ENCODE measurements around the gene TNFSF12.

The TNFSF12 gene

DNA sequence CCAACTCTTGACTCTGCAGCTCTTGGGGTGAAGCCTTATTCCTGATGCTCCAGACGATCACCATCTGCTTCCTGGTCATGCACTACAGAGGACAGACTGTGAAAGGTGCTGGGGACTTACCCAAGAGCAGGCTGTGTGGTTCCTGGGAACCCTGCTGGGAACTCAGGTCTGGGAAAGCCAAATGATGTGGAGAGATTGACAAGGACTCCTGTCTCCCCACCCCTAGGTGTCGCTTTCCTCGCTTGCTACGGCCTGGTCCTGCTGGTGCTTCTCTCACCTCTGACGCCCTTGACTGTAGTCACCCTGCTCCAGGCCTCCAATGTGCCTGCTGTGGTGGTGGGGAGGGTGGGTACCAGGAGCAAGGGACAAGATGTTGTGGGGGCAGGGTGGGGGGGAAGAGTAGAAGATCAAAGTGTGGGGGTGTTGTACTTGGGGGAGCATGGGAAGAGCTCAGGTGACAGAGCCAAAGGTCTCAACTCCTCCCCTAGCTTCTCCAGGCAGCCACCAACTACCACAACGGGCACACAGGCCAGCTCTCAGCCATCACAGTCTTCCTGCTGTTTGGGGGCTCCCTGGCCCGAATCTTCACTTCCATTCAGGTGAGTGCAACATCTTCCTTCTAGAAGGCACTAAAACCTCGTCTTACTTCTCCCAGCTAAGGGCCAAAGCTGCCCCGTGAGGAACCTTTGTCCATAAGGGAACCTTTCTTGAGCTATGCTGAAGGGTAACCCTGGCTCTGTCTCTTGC is 38.0 kb downstream of the TNFSF12 start:
- TF ChIP-seq, protein P1, sequence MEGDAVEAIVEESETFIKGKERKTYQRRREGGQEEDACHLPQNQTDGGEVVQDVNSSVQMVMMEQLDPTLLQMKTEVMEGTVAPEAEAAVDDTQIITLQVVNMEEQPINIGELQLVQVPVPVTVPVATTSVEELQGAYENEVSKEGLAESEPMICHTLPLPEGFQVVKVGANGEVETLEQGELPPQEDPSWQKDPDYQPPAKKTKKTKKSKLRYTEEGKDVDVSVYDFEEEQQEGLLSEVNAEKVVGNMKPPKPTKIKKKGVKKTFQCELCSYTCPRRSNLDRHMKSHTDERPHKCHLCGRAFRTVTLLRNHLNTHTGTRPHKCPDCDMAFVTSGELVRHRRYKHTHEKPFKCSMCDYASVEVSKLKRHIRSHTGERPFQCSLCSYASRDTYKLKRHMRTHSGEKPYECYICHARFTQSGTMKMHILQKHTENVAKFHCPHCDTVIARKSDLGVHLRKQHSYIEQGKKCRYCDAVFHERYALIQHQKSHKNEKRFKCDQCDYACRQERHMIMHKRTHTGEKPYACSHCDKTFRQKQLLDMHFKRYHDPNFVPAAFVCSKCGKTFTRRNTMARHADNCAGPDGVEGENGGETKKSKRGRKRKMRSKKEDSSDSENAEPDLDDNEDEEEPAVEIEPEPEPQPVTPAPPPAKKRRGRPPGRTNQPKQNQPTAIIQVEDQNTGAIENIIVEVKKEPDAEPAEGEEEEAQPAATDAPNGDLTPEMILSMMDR (IDR thresholded peaks at IDR 0.05; ENCODE audit: low read depth, low read length): peak; percentile 6
- no peak for DNase-seq (ENCODE audit: low read depth in 2 of 2)
- no peak overlapping the region for H3K4me3 ChIP-seq (replicated peaks in 1 of 2; ENCODE audit: low read depth in 2 of 2, low read length in 2 of 2)

DNA sequence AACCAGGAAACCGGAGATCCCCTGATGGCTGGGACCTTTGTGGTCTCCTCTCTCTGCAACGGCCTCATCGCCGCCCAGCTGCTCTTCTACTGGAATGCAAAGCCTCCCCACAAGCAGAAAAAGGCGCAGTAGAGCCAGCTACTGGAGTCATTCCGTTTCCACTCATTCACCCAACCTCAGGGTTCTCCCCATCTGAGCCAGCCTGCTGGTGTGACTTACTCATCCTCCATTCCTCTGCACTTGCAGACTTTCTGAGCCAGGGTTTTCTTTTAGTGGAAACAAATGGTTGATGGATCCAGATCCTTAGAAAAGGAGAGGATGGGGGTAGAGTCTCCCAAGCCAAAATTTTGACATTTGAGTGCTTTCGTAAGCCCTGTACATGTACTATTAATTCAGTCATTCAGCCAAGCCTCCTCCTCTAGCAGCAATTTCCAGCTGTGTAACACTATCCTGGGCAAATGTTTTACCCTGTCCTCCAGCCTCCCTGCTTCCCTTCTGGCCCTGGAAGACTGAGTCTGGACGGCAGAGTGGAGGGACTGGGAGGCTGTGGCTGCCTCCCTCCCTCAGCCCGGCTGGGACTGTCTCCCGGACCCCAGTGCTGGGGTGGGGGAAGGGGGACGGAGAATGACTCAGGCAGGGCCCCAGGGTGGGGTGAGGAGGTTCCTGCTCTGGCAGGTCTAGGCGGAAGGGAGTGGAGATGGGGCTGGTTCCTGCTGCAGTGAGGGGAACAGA is 38.7 kb downstream of the TNFSF12 start:
- peak overlapping the region in 1 of 2 donors; percentile 9 for H3K4me3 ChIP-seq (replicated peaks in 1 of 2; ENCODE audit: low read depth in 2 of 2, low read length in 2 of 2)
- TF ChIP-seq, protein P1 (IDR thresholded peaks at IDR 0.05; ENCODE audit: low read depth, low read length): peak; percentile 9
- DNase-seq (ENCODE audit: low read depth in 2 of 2): peak; percentile 60 to 88

DNA sequence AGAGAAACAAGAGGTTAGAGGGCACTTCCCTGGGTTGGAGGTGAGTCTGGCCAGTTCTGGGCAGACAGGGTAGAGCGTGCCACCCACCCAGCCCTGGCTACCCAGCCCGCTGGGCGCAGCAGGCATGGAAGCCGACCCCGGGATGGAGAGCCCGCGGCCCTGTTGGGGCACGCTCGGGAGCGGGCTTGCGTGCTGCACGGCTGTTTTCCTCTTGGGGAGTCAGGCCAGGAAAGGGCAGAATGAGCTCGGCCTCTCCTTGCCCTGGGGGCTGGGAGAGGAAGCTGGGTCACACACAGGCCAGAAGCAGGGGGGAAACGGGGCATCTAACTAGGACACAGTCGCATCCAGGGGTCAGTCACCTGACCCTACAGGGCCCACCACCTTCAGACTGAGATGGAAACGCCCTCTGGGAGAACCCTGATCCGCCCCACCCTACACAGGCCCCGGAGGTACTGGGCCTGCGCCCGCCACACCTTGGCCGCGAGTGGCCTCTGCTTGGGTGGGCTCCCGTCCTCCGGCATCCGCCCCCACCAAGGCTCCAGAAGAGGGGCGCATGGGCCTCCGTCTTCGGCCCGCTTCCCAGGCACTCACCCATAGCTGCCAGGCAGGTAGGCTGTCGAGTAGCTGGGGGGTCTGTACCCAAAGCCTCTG is 39.8 kb downstream of the TNFSF12 start:
- no peak for DNase-seq (ENCODE audit: low read depth in 2 of 2)
- TF ChIP-seq, protein P1 (IDR thresholded peaks at IDR 0.05; ENCODE audit: low read depth, low read length): no peak
- no peak overlapping the region for H3K4me3 ChIP-seq (replicated peaks in 1 of 2; ENCODE audit: low read depth in 2 of 2, low read length in 2 of 2)

DNA sequence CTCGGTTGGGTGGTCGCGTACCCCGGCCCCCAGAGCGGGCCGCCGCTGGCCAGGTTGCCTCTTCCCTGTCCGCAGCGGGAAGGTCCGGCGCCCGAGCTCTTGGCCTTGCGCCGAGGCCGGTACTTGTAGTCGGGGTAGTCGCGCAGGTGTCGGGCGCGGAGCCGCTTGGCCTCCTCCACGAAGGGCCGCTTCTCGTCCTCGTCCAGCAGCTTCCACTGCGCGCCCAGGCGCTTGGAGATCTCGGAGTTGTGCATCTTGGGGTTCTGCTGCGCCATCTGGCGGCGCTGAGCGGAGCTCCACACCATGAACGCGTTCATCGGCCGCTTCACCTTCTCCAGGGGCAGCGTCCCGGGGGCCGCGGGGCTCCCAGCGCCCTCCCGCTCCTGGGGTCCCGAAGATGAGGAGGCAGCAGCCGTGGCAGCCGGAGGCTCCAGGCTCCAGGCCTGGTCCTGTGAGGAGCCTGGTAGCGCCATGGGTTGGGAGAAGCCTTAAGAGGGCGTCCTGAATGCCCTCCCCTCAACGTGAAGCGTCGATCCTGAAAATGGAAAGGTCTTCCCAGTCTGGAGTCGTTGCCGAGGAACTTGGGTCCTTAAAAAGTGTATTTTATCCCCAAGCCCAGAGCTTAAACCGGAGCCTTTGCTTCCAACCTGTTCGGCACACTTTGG is 40.5 kb downstream of the TNFSF12 start:
- peak; percentile 89 for DNase-seq (ENCODE audit: low read depth in 2 of 2)
- H3K4me3 ChIP-seq (replicated peaks in 1 of 2; ENCODE audit: low read depth in 2 of 2, low read length in 2 of 2): no peak overlapping the region
- TF ChIP-seq, protein P1 (IDR thresholded peaks at IDR 0.05; ENCODE audit: low read depth, low read length): peak; percentile 88

DNA sequence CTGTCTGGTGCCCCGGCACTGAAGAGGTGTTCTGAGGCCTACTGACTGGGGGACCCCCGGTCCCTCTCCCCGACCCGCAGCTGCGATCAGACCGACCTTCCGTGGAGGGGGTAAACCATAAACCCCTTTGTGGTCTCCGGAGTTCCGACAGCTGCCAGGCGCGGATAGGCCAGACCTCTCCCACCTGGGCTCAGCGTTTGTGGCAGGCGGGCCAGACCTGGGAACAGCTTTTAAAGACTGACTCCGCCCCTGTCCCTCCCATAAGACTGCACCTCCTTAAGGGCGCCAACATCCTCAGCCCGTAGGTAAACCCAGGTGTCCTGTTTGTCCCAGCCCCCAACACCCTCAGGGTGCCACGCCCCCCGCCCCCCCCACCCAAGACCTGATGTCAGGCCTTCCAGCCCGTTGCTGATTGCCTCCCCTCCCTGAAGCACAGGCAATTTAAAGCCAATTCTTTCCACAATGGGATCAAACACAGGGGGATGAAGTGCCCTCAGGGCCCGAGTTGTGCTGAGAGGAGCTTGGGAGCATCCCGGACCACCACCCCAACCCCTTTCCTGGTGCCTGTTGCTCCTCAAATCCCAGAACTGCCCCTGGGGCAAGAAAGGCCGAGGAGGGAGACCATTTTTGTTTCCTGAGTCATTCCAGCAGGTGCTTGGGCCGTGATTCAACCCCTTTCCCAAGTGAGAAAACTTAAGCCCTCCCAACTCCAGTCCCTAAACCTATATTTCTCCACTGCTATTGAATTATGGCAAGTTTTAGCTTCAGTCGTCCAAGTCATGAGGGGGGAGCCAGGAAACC is 41.2 kb downstream of the TNFSF12 start, which contains the start of gene SOX15:
TSS of gene SOX15 (minus strand) at position 204 of the 801 bp plus-strand sequence. CDS start 418 bp downstream, outside the sequence.
- no peak within 1 kb of the TSS for H3K4me3 ChIP-seq (replicated peaks in 1 of 2; ENCODE audit: low read depth in 2 of 2, low read length in 2 of 2)
- TF ChIP-seq, protein P1 (IDR thresholded peaks at IDR 0.05; ENCODE audit: low read depth, low read length): no peak
- peak in 1 of 2 donors; percentile 66 for DNase-seq (ENCODE audit: low read depth in 2 of 2)

DNA sequence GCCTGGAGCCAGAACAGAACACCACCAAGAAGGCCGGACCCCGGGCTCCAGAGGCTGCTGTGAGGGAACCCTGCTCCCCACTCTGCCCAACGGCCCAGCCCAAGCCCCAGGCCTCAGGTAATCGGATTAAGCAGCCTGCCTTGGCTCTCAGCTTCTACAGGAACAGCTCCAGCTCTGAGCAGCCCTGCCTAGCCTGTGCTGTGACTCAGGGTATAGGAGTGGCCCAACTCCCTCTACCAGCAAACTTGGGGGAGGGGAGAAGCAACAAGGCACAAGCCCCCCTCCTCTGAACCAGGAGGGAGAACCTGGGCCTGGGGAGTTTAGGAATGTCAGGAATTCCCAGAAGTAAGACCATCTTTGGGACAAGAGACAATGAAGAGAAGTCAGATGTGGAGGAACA is 41.9 kb downstream of the TNFSF12 start:
- no peak overlapping the region for H3K4me3 ChIP-seq (replicated peaks in 1 of 2; ENCODE audit: low read depth in 2 of 2, low read length in 2 of 2)
- DNase-seq (ENCODE audit: low read depth in 2 of 2): peak in 1 of 2 donors; percentile 66
- TF ChIP-seq, protein P1 (IDR thresholded peaks at IDR 0.05; ENCODE audit: low read depth, low read length): no peak

All from cardiac fibroblast (primary cell).